CMK (cell line): ENCODE results near the gene DIO3.

Experiments
- DNase-seq: peaks from one replicate; pipeline ENCODE4 v3.0.0-alpha.2; 2010; ENCODE audit warnings: low read depth

The DIO3 gene

GRCh38 chr14:101599234-101599885, 38.1 kb downstream of the DIO3 start:
- no peak for DNase-seq

GRCh38 chr14:101600336-101600890, 39.1 kb downstream of the DIO3 start:
- no peak for DNase-seq

- no peak for DNase-seq
These were observed 39.8 kb downstream of the DIO3 start for GRCh38 chr14:101600891-101601605.

- no peak for DNase-seq
These were observed 40.5 kb downstream of the DIO3 start for GRCh38 chr14:101601606-101602465.

- DNase-seq = no peak
These were observed 41.2 kb downstream of the DIO3 start for GRCh38 chr14:101602466-101602840.

GRCh38 chr14:101603096-101603495, 41.8 kb downstream of the DIO3 start:
- DNase-seq = no peak

GRCh38 chr14:101604228-101604934, 43.1 kb downstream of the DIO3 start:
- no peak for DNase-seq

- no peak for DNase-seq
These were observed 43.9 kb downstream of the DIO3 start for GRCh38 chr14:101604935-101605780.

GRCh38 chr14:101605836-101606235, 44.5 kb downstream of the DIO3 start:
- no peak for DNase-seq
